B cell (primary cell): Measurements from ENCODE around the gene DACT2. TPM values are rescaled to one million over a fixed set of nuclear protein-coding genes. Genes with fewer than 3 reads are reported as not detected.

Experiments
- ATAC-seq: fragments of 200-7000 bp; cut with Tn5 transposase; one replicate; pipeline ENCODE4 v1.10.0; 2021; ENCODE audit warnings: low read depth, mild to moderate bottlenecking, moderate number of reproducible peaks, moderate library complexity
- CTCF ChIA-PET: fragments of 350-600 bp; sonication (Branson Sonifier 250); formaldehyde crosslinking; loops from one replicate; lab custom pipeline; 2021; ENCODE audit warnings: antibody characterized with exemption, inconsistent platforms; lab: Charles Lee
- POLR2A ChIA-PET: fragments of 350-600 bp; sonication (Branson Sonifier 250); formaldehyde crosslinking; loops from one replicate; lab custom pipeline; 2021; ENCODE audit warnings: antibody characterized with exemption; lab: Charles Lee
- DNase-seq: peaks from one replicate; pipeline ENCODE4 v3.0.0; 2013
- H2AFZ ChIP-seq: 2 replicates; pipeline ENCODE4 v1.6.1; 2012; ENCODE audit warnings: mild to moderate bottlenecking, low read depth, low read length; ENCODE audit not compliant: insufficient read depth, poor library complexity, severe bottlenecking
- H3K27ac ChIP-seq, 2 donors: 1 replicate in 1 of 2; 2 replicates in 1 of 2; pipeline ENCODE4 v1.5.1; 2012 to 2013; ENCODE audit warnings: low read length in 2 of 2, mild to moderate bottlenecking in 2 of 2, moderate library complexity in 1 of 2
- H3K27me3 ChIP-seq, 4 experiments: fragments of 200-600 bp in 1 of 4; sonication (generic) in 1 of 4; replicated peaks in 1 of 4; 1 replicate in 2 of 4; 2 replicates in 2 of 4; pipeline versions ENCODE4 v1.6.1 to v1.7.0; 2013 to 2016; ENCODE audit warnings: low read length in 3 of 4, mild to moderate bottlenecking in 2 of 4, mixed read lengths in 1 of 4, moderate library complexity in 1 of 4; ENCODE audit not compliant: insufficient read depth in 4 of 4, control insufficient read depth in 3 of 4; ENCODE audit errors: control extremely low read depth in 1 of 4
- H3K36me3 ChIP-seq, 2 experiments: replicated peaks in 1 of 2; 1 replicate in 1 of 2; 2 replicates in 1 of 2; pipeline versions ENCODE4 v1.6.1 to v1.7.1; 2013; ENCODE audit warnings: low read length in 1 of 2; ENCODE audit not compliant: insufficient read depth in 2 of 2, control insufficient read depth in 1 of 2; ENCODE audit errors: control extremely low read depth in 1 of 2, extremely low read depth in 1 of 2
- H3K4me1 ChIP-seq, 2 donors: fragments of 200-600 bp in 1 of 2; sonication (generic) in 1 of 2; 1 replicate in 1 of 2; 2 replicates in 1 of 2; pipeline versions ENCODE4 v1.5.1 to v1.6.1; 2013 to 2017; ENCODE audit warnings: low read length in 2 of 2; ENCODE audit not compliant: control insufficient read depth in 2 of 2, insufficient read depth in 2 of 2
- H3K4me2 ChIP-seq: replicated peaks from 2 replicates; pipeline ENCODE3; 2012; ENCODE audit warnings: mild to moderate bottlenecking, low read depth, low read length; ENCODE audit not compliant: poor library complexity, severe bottlenecking
- H3K4me3 ChIP-seq, 5 experiments: fragments of 200-600 bp in 1 of 5; sonication (generic) in 1 of 5; 1 replicate in 3 of 5; 2 replicates in 2 of 5; pipeline versions ENCODE4 v1.5.1 to v1.7.0; 2011 to 2016; ENCODE audit warnings: low read length in 4 of 5, mild to moderate bottlenecking in 4 of 5, low read depth in 2 of 5, control low read depth in 1 of 5, moderate library complexity in 1 of 5; ENCODE audit not compliant: insufficient read depth in 1 of 5; ENCODE audit errors: control extremely low read depth in 1 of 5, extremely low read depth in 1 of 5
- H3K79me2 ChIP-seq: fragments of 200-600 bp; sonication (generic); one replicate; pipeline ENCODE4 v1.6.0; 2016; ENCODE audit warnings: low read length; ENCODE audit not compliant: control insufficient read depth, insufficient read depth
- H3K9ac ChIP-seq: fragments of 200-600 bp; sonication (generic); 2 replicates; pipeline ENCODE4 v1.6.1; 2017; ENCODE audit warnings: mild to moderate bottlenecking, low read length, moderate library complexity
- H3K9me3 ChIP-seq, 3 donors: one replicate each; pipeline versions ENCODE4 v1.6.1 to v1.7.1; 2013; ENCODE audit warnings: low read length in 2 of 3; ENCODE audit not compliant: control insufficient read depth in 2 of 3, insufficient read depth in 1 of 3; ENCODE audit errors: control extremely low read depth in 1 of 3
- H4K20me1 ChIP-seq: 2 replicates; pipeline ENCODE4 v1.6.0; 2012; ENCODE audit warnings: mild to moderate bottlenecking, low read length; ENCODE audit not compliant: insufficient read depth, control insufficient read depth, poor library complexity, severe bottlenecking
- H3K27ac Mint-ChIP-seq: one replicate; pipeline ENCODE4 v1.8.0; 2021; ENCODE audit warnings: mixed read lengths
- H3K27me3 Mint-ChIP-seq: one replicate; pipeline ENCODE4 v1.8.0; 2021; ENCODE audit warnings: mixed read lengths
- H3K4me1 Mint-ChIP-seq: one replicate; pipeline ENCODE4 v1.8.0; 2021; ENCODE audit warnings: mixed read lengths
- H3K4me3 Mint-ChIP-seq: one replicate; pipeline ENCODE4 v1.8.0; 2021; ENCODE audit warnings: mixed read lengths
- H3K9me3 Mint-ChIP-seq: one replicate; pipeline ENCODE4 v1.8.0; 2022; ENCODE audit warnings: mixed read lengths; ENCODE audit not compliant: insufficient read depth
- CTCF ChIP-seq: fragments of 200-600 bp; IDR thresholded peaks from one replicate; pipeline ENCODE4 v1.8.0; 2022; ENCODE audit warnings: antibody characterized with exemption, mild to moderate bottlenecking
- EZH2 ChIP-seq: IDR thresholded peaks from 2 replicates; pipeline ENCODE4 v1.6.1; 2012; ENCODE audit warnings: borderline replicate concordance, low read depth, mild to moderate bottlenecking, moderate library complexity, low read length; ENCODE audit not compliant: insufficient read depth, poor library complexity, severe bottlenecking
- WGBS: methylation state at CpG from one replicate; pipeline ENCODE4 v1.1.5; 2013; ENCODE audit warnings: missing lambda C conversion rate; ENCODE audit not compliant: insufficient coverage; 5-methylcytosine and 5-hydroxymethylcytosine counted together
- intact Hi-C: fragments of 100-400 bp; cut with micrococcal nuclease; formaldehyde crosslinking; loops from one replicate; pipeline ENCODE4 v1.10.0; 2022
- polyA plus RNA-seq: library from polyadenylated mRNA; depleted of rRNA; stranded (reverse); fragments of >200 nt; gene quantifications from 2 replicates; pipeline ENCODE4 v1.2.3, GENCODE V29; 2012
- total RNA-seq, 2 donors: library from RNA; stranded (reverse); fragments of 120-200 nt in 1 of 2; gene quantifications; 1 replicate in 1 of 2; 2 replicates in 1 of 2; pipeline versions ENCODE4 v1.2.3 to v1.2.4, GENCODE V29; 2013 to 2022

The DACT2 gene
- total and polyA plus RNA-seq, 2 donors (not counting 1 experiment from before 2014, with no cell fraction given), result not detected

- peaks cover 0 to 24% (median 0%) of the 10 kb centered on the region in 3 donors for H3K9me3 ChIP-seq
- no peak overlapping the region for H3K4me2 ChIP-seq
- POLR2A ChIA-PET, result no interaction called here
- Mint-ChIP-seq H3K4me1 (no peaks in the 10 kb centered on the region), H3K9me3 (peaks cover 3% of the 10 kb centered on the region), H3K27me3 (peaks cover 16% of the 10 kb centered on the region), H3K4me3 (no peak overlapping the region), H3K27ac (no peak overlapping the region)
- DNase-seq, result no peak
- no peaks in the 10 kb centered on the region for H3K36me3 ChIP-seq
- TF ChIP-seq EZH2 (no peak), CTCF (no peak)
- no peak overlapping the region for H3K4me3 ChIP-seq
- CTCF ChIA-PET, result no interaction called here
- no peak overlapping the region for H2AFZ ChIP-seq
- no peak overlapping the region for H3K9ac ChIP-seq
- H3K4me1 ChIP-seq, result no peaks in the 10 kb centered on the region
- H3K79me2 ChIP-seq, result no peaks in the 10 kb centered on the region
- H3K27ac ChIP-seq, result no peak overlapping the region
- WGBS, result 93% methylated on average over 17 of the region's 17 CpGs
- no peaks in the 10 kb centered on the region for H4K20me1 ChIP-seq
- intact Hi-C loops, result no loop called here
- no peak for ATAC-seq
- peaks cover 0 to 8% (median 0%) of the 10 kb centered on the region in 4 experiments for H3K27me3 ChIP-seq
Observed at GRCh38 chr6:168347615-168348014, 28.0 kb upstream of the DACT2 start.

- Histone ChIP-seq H3K4me1 (no peaks in the 10 kb centered on the region), H3K4me2 (no peak overlapping the region), H4K20me1 (no peaks in the 10 kb centered on the region), H3K9ac (no peak overlapping the region), H3K79me2 (no peaks in the 10 kb centered on the region), H3K9me3 (peaks cover 0 to 24% (median 0%) of the 10 kb centered on the region in 3 donors), H3K27me3 (peaks cover 0 to 8% (median 0%) of the 10 kb centered on the region in 4 experiments), H3K27ac (no peak overlapping the region), H2AFZ (no peak overlapping the region), H3K36me3 (no peaks in the 10 kb centered on the region), H3K4me3 (no peak overlapping the region)
- no peak overlapping the region for H3K27ac Mint-ChIP-seq
- DNase-seq, result no peak
- H3K4me1 Mint-ChIP-seq, result no peaks in the 10 kb centered on the region
- ATAC-seq, result no peak
- no peak for TF ChIP-seq EZH2
- no peak for TF ChIP-seq CTCF
- H3K27me3 Mint-ChIP-seq, result peaks cover 16% of the 10 kb centered on the region
- intact Hi-C loops, result no loop called here
- no peak overlapping the region for H3K4me3 Mint-ChIP-seq
- ChIA-PET CTCF (no interaction called here), POLR2A (no interaction called here)
- H3K9me3 Mint-ChIP-seq, result peaks cover 3% of the 10 kb centered on the region
- no CpG with 5 or more reads among the region's 7 CpGs for WGBS
Observed at GRCh38 chr6:168347053-168347452, 27.5 kb upstream of the DACT2 start.
